ENCODE measurements around the gene TAPT1. TPM values are rescaled to one million over a fixed set of nuclear protein-coding genes. Genes with fewer than 3 reads are reported as not detected.
A peak's percentile ranks its signal among the peaks of the same experiment; 100 is the strongest.
"Not testable (repeated sequence)": the region's sequence is repeated elsewhere in the genome, so short reads cannot be mapped to it uniquely, and the experiment has no call there.

Gene TAPT1
- 41.1 TPM for polyA plus RNA-seq (2012; ENCODE audit: insufficient read depth, insufficient read length)

- H3K4me3 ChIP-seq (ENCODE audit: low read length) = peak within 1 kb of the TSS; percentile 92
- no peak for DNase-seq (ENCODE audit: low read depth, low spot score)
Observed at GRCh38 chr4:16225863-16226815, at the start of gene TAPT1. TAPT1 (minus strand) TSS chr4:16226471; CDS start chr4:16226457, 14 bp downstream.

- no peak for DNase-seq (ENCODE audit: low read depth, low spot score)
- no peak overlapping the region for H3K4me3 ChIP-seq (ENCODE audit: low read length)
Observed at GRCh38 chr4:16271411-16271810, 45.1 kb upstream of the TAPT1 start.

- DNase-seq (ENCODE audit: low read depth, low spot score) = no peak
- H3K4me3 ChIP-seq (ENCODE audit: low read length) = no peak overlapping the region
Observed at GRCh38 chr4:16270454-16271328, 44.4 kb upstream of the TAPT1 start.

- DNase-seq (ENCODE audit: low read depth, low spot score); H3K4me3 ChIP-seq (ENCODE audit: low read length): not testable (repeated sequence)
Observed at GRCh38 chr4:16269742-16270453, 43.6 kb upstream of the TAPT1 start.

GRCh38 chr4:16269240-16269639 lies 43.0 kb upstream of the TAPT1 start:
- no peak overlapping the region for H3K4me3 ChIP-seq (ENCODE audit: low read length)
- no peak for DNase-seq (ENCODE audit: low read depth, low spot score)

GRCh38 chr4:16268290-16268689 lies 42.0 kb upstream of the TAPT1 start:
- DNase-seq (ENCODE audit: low read depth, low spot score) = no peak
- H3K4me3 ChIP-seq (ENCODE audit: low read length) = no peak overlapping the region

- DNase-seq (ENCODE audit: low read depth, low spot score) = no peak
- no peak overlapping the region for H3K4me3 ChIP-seq (ENCODE audit: low read length)
Observed at GRCh38 chr4:16267639-16268038, 41.4 kb upstream of the TAPT1 start.

- H3K4me3 ChIP-seq (ENCODE audit: low read length) = no peak overlapping the region
Observed at GRCh38 chr4:16265820-16266219, 39.5 kb upstream of the TAPT1 start.

GRCh38 chr4:16264798-16265197 lies 38.5 kb upstream of the TAPT1 start:
- peak; percentile 35 for DNase-seq (ENCODE audit: low read depth, low spot score)
- H3K4me3 ChIP-seq (ENCODE audit: low read length) = no peak overlapping the region

More at GRCh38 chr4:16265820-16266219, 39.5 kb upstream of the TAPT1 start:
- no peak for DNase-seq (ENCODE audit: low read depth, low spot score)

GRCh38 chr4:16263056-16263455 lies 36.8 kb upstream of the TAPT1 start:
- no peak overlapping the region for H3K4me3 ChIP-seq (ENCODE audit: low read length)
- no peak for DNase-seq (ENCODE audit: low read depth, low spot score)

- H3K4me3 ChIP-seq (ENCODE audit: low read length) = no peak overlapping the region
- peak; percentile 69 for DNase-seq (ENCODE audit: low read depth, low spot score)
Observed at GRCh38 chr4:16262188-16262587, 35.9 kb upstream of the TAPT1 start.

- no peak for DNase-seq (ENCODE audit: low read depth, low spot score)
- no peak overlapping the region for H3K4me3 ChIP-seq (ENCODE audit: low read length)
Observed at GRCh38 chr4:16261313-16261878, 35.1 kb upstream of the TAPT1 start.

- no peak for DNase-seq (ENCODE audit: low read depth, low spot score)
- no peak overlapping the region for H3K4me3 ChIP-seq (ENCODE audit: low read length)
Observed at GRCh38 chr4:16259889-16260246, 33.6 kb upstream of the TAPT1 start.

GRCh38 chr4:16259241-16259888 lies 33.1 kb upstream of the TAPT1 start:
- DNase-seq (ENCODE audit: low read depth, low spot score) = no peak
- H3K4me3 ChIP-seq (ENCODE audit: low read length) = no peak overlapping the region

GRCh38 chr4:16257611-16258010 lies 31.3 kb upstream of the TAPT1 start:
- no peak for DNase-seq (ENCODE audit: low read depth, low spot score)
- H3K4me3 ChIP-seq (ENCODE audit: low read length) = no peak overlapping the region

GRCh38 chr4:16256343-16256742 lies 30.1 kb upstream of the TAPT1 start:
- no peak overlapping the region for H3K4me3 ChIP-seq (ENCODE audit: low read length)
- no peak for DNase-seq (ENCODE audit: low read depth, low spot score)

- H3K4me3 ChIP-seq (ENCODE audit: low read length) = no peak overlapping the region
- no peak for DNase-seq (ENCODE audit: low read depth, low spot score)
Observed at GRCh38 chr4:16255730-16256129, 29.5 kb upstream of the TAPT1 start.

- DNase-seq (ENCODE audit: low read depth, low spot score) = no peak
- no peak overlapping the region for H3K4me3 ChIP-seq (ENCODE audit: low read length)
Observed at GRCh38 chr4:16253127-16253960, 27.1 kb upstream of the TAPT1 start.
